Thoracic aorta (tissue), 2 donors: ENCODE results near the gene HES3. TPM values are rescaled to one million over a fixed set of nuclear protein-coding genes. Genes with fewer than 3 reads are reported as not detected.
A peak's percentile ranks its signal among the peaks of the same experiment; 100 is the strongest.

Source experiments
- ATAC-seq: fragments of 150-250 bp; one replicate; pipeline ENCODE4 v1.8.0; 2017; ENCODE audit warnings: low read depth; ENCODE audit not compliant: insufficient number of reproducible peaks, low FRiP score
- DNase-seq: peaks from one replicate; pipeline ENCODE4 v3.0.0-alpha.2; 2020; ENCODE audit warnings: low spot score
- H3K27ac ChIP-seq, 2 donors: fragments of 200-600 bp; sonication (generic); 1 replicate in 1 of 2; 2 replicates in 1 of 2; pipeline ENCODE4 v1.5.1; 2016; ENCODE audit warnings: mild to moderate bottlenecking in 2 of 2, moderate library complexity in 2 of 2
- H3K27me3 ChIP-seq: fragments of 200-600 bp; sonication (generic); replicated peaks from 2 replicates; pipeline ENCODE4 v1.6.0; 2016; ENCODE audit warnings: mild to moderate bottlenecking; ENCODE audit not compliant: insufficient read depth
- H3K36me3 ChIP-seq: fragments of 200-600 bp; sonication (generic); one replicate; pipeline ENCODE4 v1.5.1; 2016
- H3K4me1 ChIP-seq, 2 donors: fragments of 200-600 bp; sonication (generic); 1 replicate in 1 of 2; 2 replicates in 1 of 2; pipeline versions ENCODE4 v1.5.1 to v1.6.0; 2016; ENCODE audit warnings: low read depth in 2 of 2, mild to moderate bottlenecking in 1 of 2; ENCODE audit not compliant: control insufficient read depth in 1 of 2
- H3K4me3 ChIP-seq: fragments of 200-600 bp; sonication (generic); 2 replicates; pipeline ENCODE4 v1.5.1; 2016; ENCODE audit warnings: mild to moderate bottlenecking
- H3K9me3 ChIP-seq: fragments of 200-600 bp; sonication (generic); 2 replicates; pipeline ENCODE4 v1.5.1; 2016
- total RNA-seq, 2 donors: library from RNA; depleted of rRNA; stranded (reverse); fragments of >200 nt; gene quantifications; one replicate each; pipeline versions ENCODE4 v1.1.0 to v1.2.3, GENCODE V29; 2016
- TF ChIP-seq, protein P1 (sequence below): fragments of 200-600 bp; sonication (generic); IDR thresholded peaks from one replicate; pipeline ENCODE4 v1.5.1; 2019; ENCODE audit warnings: antibody characterized with exemption

The HES3 gene
- total RNA-seq, 2 donors from 2014 or later: not detected

- H3K27ac ChIP-seq: peak overlapping the region; percentile 80 to 85
- H3K4me1 ChIP-seq: peaks cover 14 to 34% of the 10 kb centered on the region in 2 donors
- no peaks in the 10 kb centered on the region for H3K9me3 ChIP-seq
- H3K27me3 ChIP-seq: no peaks in the 10 kb centered on the region
- TF ChIP-seq, protein P1, sequence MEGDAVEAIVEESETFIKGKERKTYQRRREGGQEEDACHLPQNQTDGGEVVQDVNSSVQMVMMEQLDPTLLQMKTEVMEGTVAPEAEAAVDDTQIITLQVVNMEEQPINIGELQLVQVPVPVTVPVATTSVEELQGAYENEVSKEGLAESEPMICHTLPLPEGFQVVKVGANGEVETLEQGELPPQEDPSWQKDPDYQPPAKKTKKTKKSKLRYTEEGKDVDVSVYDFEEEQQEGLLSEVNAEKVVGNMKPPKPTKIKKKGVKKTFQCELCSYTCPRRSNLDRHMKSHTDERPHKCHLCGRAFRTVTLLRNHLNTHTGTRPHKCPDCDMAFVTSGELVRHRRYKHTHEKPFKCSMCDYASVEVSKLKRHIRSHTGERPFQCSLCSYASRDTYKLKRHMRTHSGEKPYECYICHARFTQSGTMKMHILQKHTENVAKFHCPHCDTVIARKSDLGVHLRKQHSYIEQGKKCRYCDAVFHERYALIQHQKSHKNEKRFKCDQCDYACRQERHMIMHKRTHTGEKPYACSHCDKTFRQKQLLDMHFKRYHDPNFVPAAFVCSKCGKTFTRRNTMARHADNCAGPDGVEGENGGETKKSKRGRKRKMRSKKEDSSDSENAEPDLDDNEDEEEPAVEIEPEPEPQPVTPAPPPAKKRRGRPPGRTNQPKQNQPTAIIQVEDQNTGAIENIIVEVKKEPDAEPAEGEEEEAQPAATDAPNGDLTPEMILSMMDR: no peak
- peak overlapping the region; percentile 86 for H3K4me3 ChIP-seq
- ATAC-seq (no peak), DNase-seq (no peak)
- H3K36me3 ChIP-seq: peaks cover 2% of the 10 kb centered on the region
Measured at GRCh38 chr1:6200188-6200809, 43.7 kb upstream of the HES3 start.

GRCh38 chr1:6202256-6202655 lies 41.7 kb upstream of the HES3 start:
- TF ChIP-seq, protein P1: no peak
- H3K4me3 ChIP-seq: no peak overlapping the region
- H3K27me3 ChIP-seq: no peaks in the 10 kb centered on the region
- H3K9me3 ChIP-seq: no peaks in the 10 kb centered on the region
- DNase-seq (no peak), ATAC-seq (no peak)
- peaks cover 22 to 40% of the 10 kb centered on the region in 2 donors for H3K4me1 ChIP-seq
- no peak overlapping the region for H3K27ac ChIP-seq
- H3K36me3 ChIP-seq: no peaks in the 10 kb centered on the region

DNA sequence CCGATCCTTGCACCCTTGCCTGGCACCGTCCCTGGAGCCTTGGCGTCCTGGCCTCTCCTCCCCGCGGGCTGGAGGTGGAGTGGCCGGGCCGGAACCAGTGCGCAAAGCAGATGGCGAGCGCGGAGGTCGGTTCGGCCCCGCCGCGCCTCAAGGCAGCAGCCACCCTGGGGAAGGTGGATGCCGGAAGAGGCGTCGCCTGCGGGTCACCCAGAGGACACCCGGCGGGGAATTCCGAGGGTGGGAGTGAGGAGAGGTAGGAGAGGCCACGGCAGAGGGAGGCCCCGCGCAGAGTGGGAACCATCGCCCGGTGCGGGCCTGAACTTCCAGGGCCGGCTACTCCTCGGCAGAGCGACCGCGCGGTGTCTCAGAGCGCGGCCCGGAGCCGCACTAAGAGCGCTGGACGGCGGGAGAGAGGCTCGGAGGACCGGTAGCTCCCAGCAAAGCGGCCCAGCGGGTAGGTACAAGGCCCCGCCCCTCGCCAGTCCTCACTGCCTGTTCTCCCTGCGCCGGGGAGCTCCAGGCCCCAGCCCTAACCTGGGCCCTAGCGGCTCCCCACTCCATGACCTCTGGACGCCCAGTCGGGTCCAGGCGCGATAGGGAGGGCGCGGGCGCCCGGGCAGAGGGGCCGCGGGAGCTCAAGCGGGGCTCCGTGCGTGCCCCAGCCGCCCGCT lies 38.0 kb upstream of the HES3 start, which contains the start of gene RNF207:
Gene RNF207 (plus strand): TSS at position 271 of the 671 bp plus-strand sequence. CDS start 417 bp downstream, outside the sequence.
- H3K4me1 ChIP-seq: peaks cover 8 to 17% of the 10 kb centered on the region in 2 donors

GRCh38 chr1:6206520-6206855 lies 37.5 kb upstream of the HES3 start:
- no peak for ATAC-seq
- H3K4me3 ChIP-seq: peak overlapping the region; percentile 93
- no peaks in the 10 kb centered on the region for H3K27me3 ChIP-seq
- H3K4me1 ChIP-seq: peaks cover 8 to 17% of the 10 kb centered on the region in 2 donors
- DNase-seq: no peak
- TF ChIP-seq, protein P1: no peak
- no peaks in the 10 kb centered on the region for H3K9me3 ChIP-seq
- no peaks in the 10 kb centered on the region for H3K36me3 ChIP-seq
- H3K27ac ChIP-seq: peak overlapping the region; percentile 71 to 85

More for the DNA sequence above, 38.0 kb upstream of the HES3 start, which contains the start of gene RNF207:
- ATAC-seq (peak; percentile 11), DNase-seq (no peak)
- Histone ChIP-seq H3K27ac (peak within 1 kb of the TSS; percentile 71 to 85), H3K36me3 (no peaks in the 10 kb centered on the region), H3K9me3 (no peaks in the 10 kb centered on the region), H3K4me3 (peak within 1 kb of the TSS; percentile 93), H3K27me3 (no peaks in the 10 kb centered on the region)
- TF ChIP-seq, protein P1: no peak

- no peak overlapping the region for H3K27ac ChIP-seq
- no peak for ATAC-seq
- peak overlapping the region; percentile 93 for H3K4me3 ChIP-seq
Measured at GRCh38 chr1:6207075-6207885, 36.7 kb upstream of the HES3 start.

More at GRCh38 chr1:6207075-6207885, 36.7 kb upstream of the HES3 start:
- no peak for DNase-seq
- TF ChIP-seq, protein P1: no peak
- no peaks in the 10 kb centered on the region for H3K27me3 ChIP-seq
- no peaks in the 10 kb centered on the region for H3K36me3 ChIP-seq
- H3K4me1 ChIP-seq: peaks cover 8 to 17% of the 10 kb centered on the region in 2 donors
- H3K9me3 ChIP-seq: no peaks in the 10 kb centered on the region
